ENCODE results near the gene ALS2.
"Not testable (repeated sequence)": the region's sequence is repeated elsewhere in the genome, so short reads cannot be mapped to it uniquely, and the experiment has no call there.

ALS2 gene

DNA sequence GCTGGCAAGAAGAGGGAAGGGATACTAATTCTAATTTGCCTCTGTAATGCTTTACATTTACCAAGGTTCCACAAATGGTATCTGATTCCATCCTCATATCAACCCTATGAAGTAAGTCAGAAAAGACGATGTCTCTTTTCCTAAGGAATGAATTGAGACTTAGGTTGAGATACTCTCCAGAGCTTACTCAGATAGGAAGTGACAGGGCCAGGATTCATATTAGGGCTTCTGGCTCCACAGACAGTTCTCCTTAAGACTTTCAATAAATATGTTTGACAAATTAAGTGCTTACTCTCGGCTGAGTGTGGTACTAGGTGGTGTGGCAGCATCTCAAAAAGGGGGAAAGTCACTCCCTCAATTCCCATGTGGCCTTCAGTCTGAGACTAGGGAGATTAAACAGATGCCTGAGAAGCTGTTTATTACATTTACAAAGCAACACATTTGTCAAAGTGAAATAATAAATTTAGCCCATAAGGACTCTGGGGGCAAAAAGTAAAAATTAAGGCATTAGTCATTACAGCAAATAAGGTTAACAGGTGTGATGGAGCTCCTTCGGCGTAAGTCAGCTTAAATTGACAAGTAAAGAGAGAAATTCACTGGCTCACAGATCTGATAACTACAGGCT, 39.8 kb upstream of the ALS2 start:
- Histone ChIP-seq H3K79me2 (no peaks in the 10 kb centered on the region), H3K4me1 (no peaks in the 10 kb centered on the region), H3K9ac (no peak overlapping the region), H3K36me3 (ENCODE audit: control insufficient read depth, insufficient read depth, low read length) (no peaks in the 10 kb centered on the region), H2AFZ (no peak overlapping the region), H3K4me3 (ENCODE audit: low read depth, low read length) (no peak overlapping the region), H3K27ac (no peak overlapping the region), H3K27me3 (ENCODE audit: control insufficient read depth, insufficient read depth, low read length) (no peaks in the 10 kb centered on the region), H3K4me2 (ENCODE audit: low read length) (no peak overlapping the region), H3K9me3 (ENCODE audit: control insufficient read depth, low read length) (no peaks in the 10 kb centered on the region)
- TF ChIP-seq CTCF (IDR thresholded peaks at IDR 0.05), result no peak

- no peak overlapping the region for H3K9ac ChIP-seq
- TF ChIP-seq CTCF (IDR thresholded peaks at IDR 0.05), result no peak
- no peaks in the 10 kb centered on the region for H3K9me3 ChIP-seq (ENCODE audit: control insufficient read depth, low read length)
- H3K4me2 ChIP-seq (ENCODE audit: low read length), result no peak overlapping the region
- H3K27me3 ChIP-seq (ENCODE audit: control insufficient read depth, insufficient read depth, low read length), result no peaks in the 10 kb centered on the region
- no peaks in the 10 kb centered on the region for H3K79me2 ChIP-seq
- no peaks in the 10 kb centered on the region for H3K4me1 ChIP-seq
- no peak overlapping the region for H3K4me3 ChIP-seq (ENCODE audit: low read depth, low read length)
- H2AFZ ChIP-seq, result no peak overlapping the region
- no peaks in the 10 kb centered on the region for H3K36me3 ChIP-seq (ENCODE audit: control insufficient read depth, insufficient read depth, low read length)
- no peak overlapping the region for H3K27ac ChIP-seq
Observed at GRCh38 chr2:201816657-201817575, 36.2 kb upstream of the ALS2 start.

DNA sequence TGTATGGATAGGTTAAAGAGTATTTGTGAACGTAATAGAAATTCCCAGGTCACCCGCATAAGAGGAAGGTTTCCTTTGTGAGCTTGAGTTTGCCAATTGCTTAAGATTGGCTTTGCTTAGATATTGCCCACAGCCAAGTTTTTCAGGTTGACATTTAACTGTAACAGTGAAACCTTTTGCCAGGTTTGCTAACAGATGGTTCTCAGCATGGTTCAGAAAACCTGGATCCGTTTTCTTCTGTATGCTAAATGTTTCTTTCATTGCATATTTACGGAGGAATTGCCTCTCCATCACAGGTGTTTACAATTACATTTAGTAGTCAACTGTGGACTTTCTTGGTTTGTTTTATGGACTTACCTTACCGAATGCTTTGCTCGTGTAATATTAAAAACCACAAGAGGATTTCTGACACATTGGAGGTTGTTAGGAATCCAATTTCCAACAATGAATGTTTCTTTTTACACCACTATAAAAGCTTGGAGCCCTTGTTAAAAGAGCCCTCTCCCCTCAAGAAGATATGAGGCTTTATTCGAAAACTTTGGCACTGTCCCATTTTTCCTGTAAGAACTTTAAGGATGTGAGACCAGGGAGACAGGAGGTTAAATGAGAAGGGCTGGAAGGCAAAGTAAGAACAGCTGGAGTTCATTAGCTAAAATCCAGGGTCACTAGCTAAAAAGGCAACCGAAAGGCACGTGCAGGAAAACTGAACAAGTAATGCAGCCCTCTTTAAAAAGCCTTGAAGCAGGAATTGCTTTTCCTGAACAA, 33.4 kb upstream of the ALS2 start:
- no peaks in the 10 kb centered on the region for H3K27me3 ChIP-seq (ENCODE audit: control insufficient read depth, insufficient read depth, low read length)
- H3K36me3 ChIP-seq (ENCODE audit: control insufficient read depth, insufficient read depth, low read length), result no peaks in the 10 kb centered on the region
- H3K4me3 ChIP-seq (ENCODE audit: low read depth, low read length), result no peak overlapping the region
- H3K9me3 ChIP-seq (ENCODE audit: control insufficient read depth, low read length), result no peaks in the 10 kb centered on the region
- TF ChIP-seq CTCF (IDR thresholded peaks at IDR 0.05), result no peak
- no peak overlapping the region for H3K27ac ChIP-seq
- no peak overlapping the region for H3K9ac ChIP-seq
- no peak overlapping the region for H3K4me2 ChIP-seq (ENCODE audit: low read length)
- no peaks in the 10 kb centered on the region for H3K79me2 ChIP-seq
- no peaks in the 10 kb centered on the region for H3K4me1 ChIP-seq
- no peak overlapping the region for H2AFZ ChIP-seq

DNA sequence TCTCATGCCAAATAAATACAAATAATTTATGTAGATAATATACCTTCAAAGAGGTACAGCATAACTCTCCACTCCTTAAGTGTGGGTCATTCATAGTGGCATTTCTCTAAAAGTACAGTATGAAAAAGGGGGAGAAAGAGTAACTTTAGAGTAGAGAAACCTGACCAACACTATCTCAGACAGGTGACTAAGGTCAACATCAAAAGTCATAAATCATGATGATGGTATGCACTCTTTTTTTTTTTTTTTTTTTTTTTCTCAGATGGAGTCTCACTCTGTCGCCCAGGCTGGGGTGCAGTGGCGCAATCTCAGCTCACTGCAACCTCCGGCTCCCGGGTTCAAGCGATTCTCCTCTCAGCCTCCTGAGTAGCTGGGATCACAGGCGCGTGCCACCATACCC, 29.9 kb upstream of the ALS2 start:
- not testable (repeated sequence) for H3K4me3 ChIP-seq (ENCODE audit: low read depth, low read length); H3K9me3 ChIP-seq (ENCODE audit: control insufficient read depth, low read length); H3K36me3 ChIP-seq (ENCODE audit: control insufficient read depth, insufficient read depth, low read length); H3K79me2 ChIP-seq; H3K9ac ChIP-seq; H3K27me3 ChIP-seq (ENCODE audit: control insufficient read depth, insufficient read depth, low read length); H3K4me2 ChIP-seq (ENCODE audit: low read length); H3K4me1 ChIP-seq; H3K27ac ChIP-seq; H2AFZ ChIP-seq

GRCh38 chr2:201809633-201810032, 28.9 kb upstream of the ALS2 start:
- H3K4me3 ChIP-seq (ENCODE audit: low read depth, low read length), result no peak overlapping the region
- no peak overlapping the region for H2AFZ ChIP-seq
- H3K4me1 ChIP-seq, result no peaks in the 10 kb centered on the region
- no peak for TF ChIP-seq CTCF (IDR thresholded peaks at IDR 0.05)
- H3K4me2 ChIP-seq (ENCODE audit: low read length), result no peak overlapping the region
- no peaks in the 10 kb centered on the region for H3K36me3 ChIP-seq (ENCODE audit: control insufficient read depth, insufficient read depth, low read length)
- H3K9ac ChIP-seq, result no peak overlapping the region
- H3K9me3 ChIP-seq (ENCODE audit: control insufficient read depth, low read length), result no peaks in the 10 kb centered on the region
- no peaks in the 10 kb centered on the region for H3K79me2 ChIP-seq
- no peaks in the 10 kb centered on the region for H3K27me3 ChIP-seq (ENCODE audit: control insufficient read depth, insufficient read depth, low read length)
- no peak overlapping the region for H3K27ac ChIP-seq
